ENCODE measurements around the gene RBM26. TPM values are rescaled to one million over a fixed set of nuclear protein-coding genes. Genes with fewer than 3 reads are reported as not detected.

The RBM26 gene
- total RNA-seq, 1 experiment from 2014 or later, result 60.4 TPM

DNA sequence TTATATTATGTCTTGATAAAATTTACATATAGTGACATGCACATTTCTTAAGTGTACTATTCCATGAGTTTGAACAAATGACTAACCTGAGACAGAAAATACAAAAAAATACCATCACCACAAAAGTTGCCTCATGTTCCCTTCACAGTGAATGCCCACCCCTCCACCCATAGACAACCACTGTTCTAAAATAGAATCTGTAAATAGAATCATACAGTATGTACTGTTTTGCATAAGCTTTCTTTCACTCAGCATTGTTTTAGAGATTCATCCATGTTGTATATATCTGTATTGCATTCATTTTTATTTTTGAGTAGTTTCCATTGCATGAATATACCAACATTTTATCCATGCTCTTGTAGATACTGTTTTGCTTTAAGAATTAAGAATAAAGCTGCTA is 23.3 kb upstream of the RBM26 start:
- Histone ChIP-seq H3K4me1 (no peaks in the 10 kb centered on the region; the same call in 1 of the 2 replicates), H3K27me3 (replicated peaks; ENCODE audit: control insufficient read depth, insufficient read depth, low read length) (no peaks in the 10 kb centered on the region), H3K4me3 (ENCODE audit: low read depth, low read length) (no peak overlapping the region), H3K36me3 (ENCODE audit: control insufficient read depth, insufficient read depth, low read length) (no peaks in the 10 kb centered on the region), H3K9me3 (no peaks in the 10 kb centered on the region)
- Mint-ChIP-seq H3K4me3 (ENCODE audit: unreplicated experiment) (no peak overlapping the region), H3K9me3 (ENCODE audit: unreplicated experiment) (no peaks in the 10 kb centered on the region), H3K27me3 (ENCODE audit: insufficient read depth, unreplicated experiment) (no peaks in the 10 kb centered on the region), H3K27ac (ENCODE audit: unreplicated experiment) (no peak overlapping the region), H3K4me1 (ENCODE audit: low read depth, unreplicated experiment) (no peaks in the 10 kb centered on the region), H3K36me3 (ENCODE audit: insufficient read depth, unreplicated experiment) (no peaks in the 10 kb centered on the region)
- POLR2A ChIA-PET, result no interaction called here
- BruUV-seq (replicated peaks), result no TSS peak
- TF ChIP-seq, protein P1, sequence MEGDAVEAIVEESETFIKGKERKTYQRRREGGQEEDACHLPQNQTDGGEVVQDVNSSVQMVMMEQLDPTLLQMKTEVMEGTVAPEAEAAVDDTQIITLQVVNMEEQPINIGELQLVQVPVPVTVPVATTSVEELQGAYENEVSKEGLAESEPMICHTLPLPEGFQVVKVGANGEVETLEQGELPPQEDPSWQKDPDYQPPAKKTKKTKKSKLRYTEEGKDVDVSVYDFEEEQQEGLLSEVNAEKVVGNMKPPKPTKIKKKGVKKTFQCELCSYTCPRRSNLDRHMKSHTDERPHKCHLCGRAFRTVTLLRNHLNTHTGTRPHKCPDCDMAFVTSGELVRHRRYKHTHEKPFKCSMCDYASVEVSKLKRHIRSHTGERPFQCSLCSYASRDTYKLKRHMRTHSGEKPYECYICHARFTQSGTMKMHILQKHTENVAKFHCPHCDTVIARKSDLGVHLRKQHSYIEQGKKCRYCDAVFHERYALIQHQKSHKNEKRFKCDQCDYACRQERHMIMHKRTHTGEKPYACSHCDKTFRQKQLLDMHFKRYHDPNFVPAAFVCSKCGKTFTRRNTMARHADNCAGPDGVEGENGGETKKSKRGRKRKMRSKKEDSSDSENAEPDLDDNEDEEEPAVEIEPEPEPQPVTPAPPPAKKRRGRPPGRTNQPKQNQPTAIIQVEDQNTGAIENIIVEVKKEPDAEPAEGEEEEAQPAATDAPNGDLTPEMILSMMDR (IDR thresholded peaks at IDR 0.05; ENCODE audit: insufficient read depth in 1 of 2, low read depth in 1 of 2, low read length in 1 of 2, severe bottlenecking in 1 of 2, unreplicated experiment in 1 of 2), result no peak
- no peak for DNase-seq
- CTCF ChIA-PET, result no interaction called here
- intact Hi-C loops (cut with micrococcal nuclease; ENCODE audit: unreplicated experiment), result no loop called here

DNA sequence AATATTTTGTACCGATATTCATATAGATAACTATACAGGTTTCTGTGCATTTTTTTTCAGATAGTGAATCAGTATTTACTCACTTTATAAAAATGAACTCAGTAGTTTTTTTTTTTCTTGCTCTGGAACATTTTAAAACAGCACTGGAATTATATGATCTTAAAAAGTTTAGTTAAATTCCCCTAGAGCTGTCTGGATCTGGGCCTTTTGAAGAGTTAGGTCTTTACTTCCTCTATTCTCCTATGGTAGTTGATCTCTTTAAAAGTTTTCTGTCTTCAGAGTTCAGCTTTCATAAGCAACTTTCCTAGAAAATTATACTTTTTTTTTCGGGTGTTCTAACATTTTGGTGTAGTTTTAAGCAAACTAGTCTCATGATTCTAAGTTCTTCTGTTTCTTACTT is 21.8 kb upstream of the RBM26 start:
- BruUV-seq (replicated peaks), result no TSS peak
- intact Hi-C loops (cut with micrococcal nuclease; ENCODE audit: unreplicated experiment), result no loop called here

DNA sequence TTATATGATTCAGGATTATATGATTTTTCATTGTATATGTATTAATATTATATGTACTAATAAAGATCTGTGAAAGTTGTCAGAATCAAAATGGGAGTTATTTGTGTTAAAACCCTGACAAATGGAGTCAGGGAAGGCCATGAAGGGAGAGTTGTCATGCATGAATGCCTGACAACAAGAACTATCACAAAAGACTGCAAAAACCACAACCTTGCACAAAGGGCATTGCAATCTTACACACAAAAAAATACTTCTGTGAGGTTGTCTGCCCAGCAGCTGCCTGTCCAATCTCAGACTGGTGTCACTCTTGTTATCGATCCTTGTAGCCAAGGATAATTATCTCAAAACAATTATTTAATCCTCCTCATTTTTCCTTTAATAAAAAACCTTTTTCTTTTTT is 21.2 kb upstream of the RBM26 start:
- Mint-ChIP-seq H3K36me3 (ENCODE audit: insufficient read depth, unreplicated experiment) (no peaks in the 10 kb centered on the region), H3K27ac (ENCODE audit: unreplicated experiment) (no peak overlapping the region), H3K27me3 (ENCODE audit: insufficient read depth, unreplicated experiment) (no peaks in the 10 kb centered on the region), H3K4me1 (ENCODE audit: low read depth, unreplicated experiment) (no peaks in the 10 kb centered on the region), H3K9me3 (ENCODE audit: unreplicated experiment) (no peaks in the 10 kb centered on the region), H3K4me3 (ENCODE audit: unreplicated experiment) (no peak overlapping the region)
- intact Hi-C loops (cut with micrococcal nuclease; ENCODE audit: unreplicated experiment), result no loop called here
- Histone ChIP-seq H3K4me3 (ENCODE audit: low read depth, low read length) (no peak overlapping the region), H3K27me3 (replicated peaks; ENCODE audit: control insufficient read depth, insufficient read depth, low read length) (no peaks in the 10 kb centered on the region), H3K9me3 (no peaks in the 10 kb centered on the region), H3K36me3 (ENCODE audit: control insufficient read depth, insufficient read depth, low read length) (no peaks in the 10 kb centered on the region), H3K4me1 (no peaks in the 10 kb centered on the region)
- ChIA-PET POLR2A (interaction anchor here (0.7 kb wide), 1 partner anchor 9 kb away, joined by 4 read pairs; no protein-coding TSS in a partner anchor), CTCF (no interaction called here)
- TF ChIP-seq, protein P1 (IDR thresholded peaks at IDR 0.05; ENCODE audit: insufficient read depth in 1 of 2, low read depth in 1 of 2, low read length in 1 of 2, severe bottlenecking in 1 of 2, unreplicated experiment in 1 of 2), result no peak
- DNase-seq, result no peak
- no TSS peak for BruUV-seq (replicated peaks)

More for the DNA sequence above, 21.8 kb upstream of the RBM26 start:
- Histone ChIP-seq H3K27me3 (replicated peaks; ENCODE audit: control insufficient read depth, insufficient read depth, low read length) (no peaks in the 10 kb centered on the region), H3K4me1 (no peaks in the 10 kb centered on the region), H3K4me3 (ENCODE audit: low read depth, low read length) (no peak overlapping the region), H3K9me3 (no peaks in the 10 kb centered on the region), H3K36me3 (ENCODE audit: control insufficient read depth, insufficient read depth, low read length) (no peaks in the 10 kb centered on the region)
- Mint-ChIP-seq H3K4me1 (ENCODE audit: low read depth, unreplicated experiment) (no peaks in the 10 kb centered on the region), H3K36me3 (ENCODE audit: insufficient read depth, unreplicated experiment) (no peaks in the 10 kb centered on the region), H3K27me3 (ENCODE audit: insufficient read depth, unreplicated experiment) (no peaks in the 10 kb centered on the region), H3K9me3 (ENCODE audit: unreplicated experiment) (no peaks in the 10 kb centered on the region), H3K27ac (ENCODE audit: unreplicated experiment) (no peak overlapping the region), H3K4me3 (ENCODE audit: unreplicated experiment) (no peak overlapping the region)
- DNase-seq, result no peak
- ChIA-PET POLR2A (interaction anchor here (0.7 kb wide), 1 partner anchor 9 kb away, joined by 4 read pairs; no protein-coding TSS in a partner anchor), CTCF (no interaction called here)
- TF ChIP-seq, protein P1 (IDR thresholded peaks at IDR 0.05; ENCODE audit: insufficient read depth in 1 of 2, low read depth in 1 of 2, low read length in 1 of 2, severe bottlenecking in 1 of 2, unreplicated experiment in 1 of 2), result no peak

All from Caco-2 (cell line).